ENCODE measurements around the gene IRF3. TPM values are rescaled to one million over a fixed set of nuclear protein-coding genes. Genes with fewer than 3 reads are reported as not detected.

The IRF3 gene
- total RNA-seq, 4 donors from 2014 or later, result 41.5 to 62.5 (median 52.3) TPM

DNA sequence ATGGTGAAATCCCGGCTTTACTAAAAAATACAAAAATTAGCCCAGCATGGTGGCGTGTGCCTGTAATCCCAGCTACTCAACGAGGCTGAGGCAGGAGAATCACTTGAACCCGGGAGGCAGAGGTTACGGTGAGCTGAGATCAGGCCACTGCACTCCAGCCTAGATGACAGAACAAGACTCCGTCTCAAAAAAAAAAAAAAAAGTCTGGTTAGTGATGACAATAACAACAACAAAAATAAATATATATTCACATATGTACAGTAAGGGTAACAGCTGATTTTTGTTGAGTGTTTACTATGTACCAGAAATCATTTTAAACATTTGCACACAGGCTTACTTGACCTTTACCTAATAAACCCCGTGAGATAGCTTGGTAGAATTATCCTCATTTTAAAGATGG lies 48.7 kb downstream of the IRF3 start:
- intact Hi-C loops (cut with DNase I), result no loop called here
- H3K36me3 ChIP-seq, result peaks cover 37 to 47% of the 10 kb centered on the region in 2 donors
- DNase-seq, result no peak
- 92 to 94% methylated on average over 7 of the region's 7 CpGs for WGBS, 2 donors
- no peak for TF ChIP-seq POLR2A (IDR thresholded peaks at IDR 0.05)
- TF ChIP-seq, protein P1, sequence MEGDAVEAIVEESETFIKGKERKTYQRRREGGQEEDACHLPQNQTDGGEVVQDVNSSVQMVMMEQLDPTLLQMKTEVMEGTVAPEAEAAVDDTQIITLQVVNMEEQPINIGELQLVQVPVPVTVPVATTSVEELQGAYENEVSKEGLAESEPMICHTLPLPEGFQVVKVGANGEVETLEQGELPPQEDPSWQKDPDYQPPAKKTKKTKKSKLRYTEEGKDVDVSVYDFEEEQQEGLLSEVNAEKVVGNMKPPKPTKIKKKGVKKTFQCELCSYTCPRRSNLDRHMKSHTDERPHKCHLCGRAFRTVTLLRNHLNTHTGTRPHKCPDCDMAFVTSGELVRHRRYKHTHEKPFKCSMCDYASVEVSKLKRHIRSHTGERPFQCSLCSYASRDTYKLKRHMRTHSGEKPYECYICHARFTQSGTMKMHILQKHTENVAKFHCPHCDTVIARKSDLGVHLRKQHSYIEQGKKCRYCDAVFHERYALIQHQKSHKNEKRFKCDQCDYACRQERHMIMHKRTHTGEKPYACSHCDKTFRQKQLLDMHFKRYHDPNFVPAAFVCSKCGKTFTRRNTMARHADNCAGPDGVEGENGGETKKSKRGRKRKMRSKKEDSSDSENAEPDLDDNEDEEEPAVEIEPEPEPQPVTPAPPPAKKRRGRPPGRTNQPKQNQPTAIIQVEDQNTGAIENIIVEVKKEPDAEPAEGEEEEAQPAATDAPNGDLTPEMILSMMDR (IDR thresholded peaks at IDR 0.05), result no peak
- H3K27ac ChIP-seq, result no peak overlapping the region
- no peaks in the 10 kb centered on the region for H3K27me3 ChIP-seq
- no peaks in the 10 kb centered on the region for H3K4me1 ChIP-seq
- no peaks in the 10 kb centered on the region for H3K9me3 ChIP-seq
- no peak overlapping the region for H3K4me3 ChIP-seq (replicated peaks in 1 of 3)

DNA sequence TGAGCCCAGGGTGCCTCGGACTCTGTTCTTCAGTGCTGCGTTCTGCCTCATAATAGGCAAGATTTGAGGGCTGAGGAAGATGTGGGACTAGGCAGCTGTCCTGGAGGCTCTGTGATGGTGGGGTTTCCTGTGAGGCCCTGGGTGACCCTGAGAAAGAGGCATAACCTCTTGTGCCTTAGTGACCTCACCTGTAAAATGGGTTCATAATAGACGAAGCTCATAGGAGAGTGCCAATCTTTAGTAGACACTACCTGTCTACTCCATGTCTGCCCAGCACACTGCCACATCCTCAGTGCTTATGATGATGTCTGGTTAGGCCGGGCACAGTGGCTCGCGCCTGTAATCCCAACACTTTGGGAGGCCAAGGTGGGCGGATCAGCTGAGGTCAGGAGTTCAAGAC lies 49.1 kb downstream of the IRF3 start:
- Histone ChIP-seq H3K27ac (no peak overlapping the region), H3K36me3 (peaks cover 36 to 42% of the 10 kb centered on the region in 2 donors), H3K27me3 (no peaks in the 10 kb centered on the region), H3K4me3 (replicated peaks in 1 of 3) (no peak overlapping the region), H3K9me3 (no peaks in the 10 kb centered on the region), H3K4me1 (no peaks in the 10 kb centered on the region)
- TF ChIP-seq, protein P1 (IDR thresholded peaks at IDR 0.05), result no peak
- no peak for TF ChIP-seq POLR2A (IDR thresholded peaks at IDR 0.05)
- no peak for DNase-seq
- 98% methylated on average over 7 of the region's 7 CpGs for whole genome bisulfite sequencing, 2 donors
- intact Hi-C loops (cut with DNase I), result no loop called here

DNA sequence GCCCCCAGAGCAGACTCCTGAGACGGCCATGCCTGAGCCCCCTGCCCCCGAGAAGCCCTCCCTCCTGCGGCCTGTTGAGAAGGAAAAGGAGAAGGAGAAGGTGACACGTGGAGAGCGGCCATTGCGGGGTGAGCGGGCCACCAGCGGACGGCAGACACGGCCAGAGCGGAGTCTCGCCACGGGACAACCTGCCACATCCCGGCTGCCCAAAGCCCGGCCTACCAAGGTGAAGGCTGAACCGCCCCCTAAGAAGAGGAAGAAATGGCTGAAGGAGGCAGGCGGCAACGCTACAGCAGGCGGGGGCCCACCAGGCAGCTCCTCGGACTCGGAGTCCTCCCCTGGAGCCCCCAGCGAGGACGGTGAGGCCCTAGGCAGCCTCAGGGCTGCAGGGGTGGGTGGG lies 49.8 kb downstream of the IRF3 start:
- H3K36me3 ChIP-seq, result peaks cover 33 to 39% of the 10 kb centered on the region in 2 donors
- H3K27me3 ChIP-seq, result no peaks in the 10 kb centered on the region
- no peaks in the 10 kb centered on the region for H3K9me3 ChIP-seq
- TF ChIP-seq, protein P1 (IDR thresholded peaks at IDR 0.05), result no peak
- no peak for TF ChIP-seq POLR2A (IDR thresholded peaks at IDR 0.05)
- 93 to 96% methylated on average over 23 of the region's 23 CpGs for WGBS, 2 donors
- intact Hi-C loops (cut with DNase I), result no loop called here
- no peak for DNase-seq
- no peak overlapping the region for H3K4me3 ChIP-seq (replicated peaks in 1 of 3)
- H3K4me1 ChIP-seq, result no peaks in the 10 kb centered on the region
- no peak overlapping the region for H3K27ac ChIP-seq

DNA sequence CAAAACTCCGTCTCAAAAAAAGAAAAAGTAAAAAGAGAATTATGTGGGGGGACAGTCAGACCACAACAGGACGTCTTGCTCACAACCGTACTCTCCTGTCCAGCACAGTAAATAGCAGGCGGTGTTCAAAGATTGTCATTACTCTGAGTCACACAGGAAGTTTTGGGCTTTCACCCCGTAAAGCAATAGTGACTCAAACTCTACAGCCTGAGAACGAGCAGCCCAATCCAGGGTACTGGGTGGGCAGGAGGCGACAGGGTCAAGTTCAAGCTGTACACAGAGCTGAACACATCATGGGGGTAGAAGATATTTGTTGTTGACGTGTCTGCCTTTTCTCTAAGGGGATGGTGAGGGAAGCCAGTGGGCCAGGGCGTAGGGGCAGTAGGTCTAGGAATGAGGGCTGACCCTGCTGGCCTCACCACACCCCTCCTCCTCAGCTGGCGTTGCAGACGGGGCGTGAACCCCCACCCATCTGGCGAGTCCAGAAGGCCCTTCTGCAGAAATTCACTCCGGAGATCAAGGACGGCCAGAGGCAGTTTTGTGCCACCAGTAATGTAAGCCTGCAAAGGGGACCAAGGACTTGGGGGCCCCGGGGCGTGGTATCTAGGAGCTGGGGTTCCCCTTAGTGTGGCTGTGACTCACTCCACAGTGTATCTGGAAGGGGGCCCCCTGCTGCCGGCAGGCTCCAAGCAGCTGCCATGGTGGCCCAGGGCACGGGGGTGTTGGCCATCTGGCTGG lies 51.4 kb downstream of the IRF3 start:
- Histone ChIP-seq H3K9me3 (no peaks in the 10 kb centered on the region), H3K4me1 (no peaks in the 10 kb centered on the region), H3K27ac (no peak overlapping the region), H3K4me3 (replicated peaks in 1 of 3) (no peak overlapping the region), H3K36me3 (peaks cover 24 to 33% of the 10 kb centered on the region in 2 donors), H3K27me3 (no peaks in the 10 kb centered on the region)
- TF ChIP-seq POLR2A (IDR thresholded peaks at IDR 0.05), result no peak
- TF ChIP-seq, protein P1 (IDR thresholded peaks at IDR 0.05), result no peak
- intact Hi-C loops (cut with DNase I), result no loop called here
- no peak for DNase-seq
- WGBS, 2 donors, result 87 to 90% methylated on average over 13 to 19 of the region's 19 CpGs

DNA sequence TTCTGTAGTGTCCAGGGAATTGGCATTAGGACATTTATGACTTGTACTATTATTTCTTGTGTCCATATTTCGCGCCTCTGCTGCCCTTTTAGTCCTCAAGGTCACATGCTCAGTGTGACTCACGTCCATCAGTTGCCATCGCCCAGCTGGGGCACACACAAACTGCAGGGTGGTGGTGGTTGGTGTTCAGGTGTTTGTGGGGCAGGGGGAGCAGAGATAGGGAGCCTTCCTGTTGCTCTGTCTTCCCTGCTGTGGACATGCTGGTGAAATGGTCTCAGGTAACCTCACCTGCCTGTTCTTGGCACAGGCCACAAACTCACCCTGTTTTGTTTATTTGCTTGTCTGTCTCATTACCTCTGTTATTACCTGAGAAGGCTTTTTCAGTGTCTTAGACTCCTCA lies 52.3 kb downstream of the IRF3 start:
- TF ChIP-seq POLR2A (IDR thresholded peaks at IDR 0.05), result no peak
- TF ChIP-seq, protein P1 (IDR thresholded peaks at IDR 0.05), result no peak
- peaks cover 24 to 33% of the 10 kb centered on the region in 2 donors for H3K36me3 ChIP-seq
- DNase-seq, result no peak
- intact Hi-C loops (cut with DNase I), result no loop called here
- H3K27me3 ChIP-seq, result no peaks in the 10 kb centered on the region
- WGBS, 2 donors, result 90 to 93% methylated on average over 4 of the region's 4 CpGs
- no peak overlapping the region for H3K4me3 ChIP-seq (replicated peaks in 1 of 3)
- H3K9me3 ChIP-seq, result no peaks in the 10 kb centered on the region
- no peak overlapping the region for H3K27ac ChIP-seq
- no peaks in the 10 kb centered on the region for H3K4me1 ChIP-seq
